Measurements from ENCODE around the gene CWH43.
"Not testable (repeated sequence)": the region's sequence is repeated elsewhere in the genome, so short reads cannot be mapped to it uniquely, and the experiment has no call there.

Gene CWH43

DNA sequence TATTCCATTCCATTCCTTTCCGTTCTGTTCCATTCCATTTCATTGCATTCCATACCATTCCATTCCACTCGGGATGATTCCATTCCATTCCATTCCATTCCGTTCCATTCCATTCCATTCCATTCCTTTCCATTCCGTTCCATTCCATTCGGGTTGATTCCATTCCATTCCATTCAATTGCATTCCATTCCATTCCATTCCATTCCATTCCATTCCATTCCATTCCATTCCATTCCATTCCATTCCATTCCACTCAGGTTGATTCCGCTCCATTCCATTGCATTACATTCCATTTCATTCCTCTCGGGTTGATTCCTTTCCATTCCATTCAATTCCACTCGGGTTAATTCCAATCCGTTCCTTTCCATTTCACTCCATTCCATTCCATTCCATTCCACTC lies 111.0 kb downstream of the CWH43 start:
- not testable (repeated sequence) for DNase-seq
- ATAC-seq = peak; percentile 50

DNA sequence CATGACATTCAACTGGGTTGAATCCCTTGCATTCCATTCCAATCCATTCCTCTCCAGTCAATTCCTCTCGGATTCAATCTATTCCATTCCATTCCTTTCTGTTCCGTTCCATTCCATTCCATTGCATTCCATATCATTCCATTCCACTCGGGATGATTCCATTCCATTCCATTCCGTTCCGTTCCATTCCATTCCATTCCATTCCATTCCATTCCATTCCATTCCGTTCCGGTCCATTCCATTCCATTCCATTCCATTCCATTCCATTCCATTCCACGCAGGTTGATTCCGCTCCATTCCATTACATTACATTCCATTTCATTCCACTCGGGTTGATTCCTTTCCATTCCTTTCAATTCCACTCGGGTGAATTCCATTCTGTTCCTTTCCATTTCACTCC lies 111.4 kb downstream of the CWH43 start:
- DNase-seq, ATAC-seq: not testable (repeated sequence)

DNA sequence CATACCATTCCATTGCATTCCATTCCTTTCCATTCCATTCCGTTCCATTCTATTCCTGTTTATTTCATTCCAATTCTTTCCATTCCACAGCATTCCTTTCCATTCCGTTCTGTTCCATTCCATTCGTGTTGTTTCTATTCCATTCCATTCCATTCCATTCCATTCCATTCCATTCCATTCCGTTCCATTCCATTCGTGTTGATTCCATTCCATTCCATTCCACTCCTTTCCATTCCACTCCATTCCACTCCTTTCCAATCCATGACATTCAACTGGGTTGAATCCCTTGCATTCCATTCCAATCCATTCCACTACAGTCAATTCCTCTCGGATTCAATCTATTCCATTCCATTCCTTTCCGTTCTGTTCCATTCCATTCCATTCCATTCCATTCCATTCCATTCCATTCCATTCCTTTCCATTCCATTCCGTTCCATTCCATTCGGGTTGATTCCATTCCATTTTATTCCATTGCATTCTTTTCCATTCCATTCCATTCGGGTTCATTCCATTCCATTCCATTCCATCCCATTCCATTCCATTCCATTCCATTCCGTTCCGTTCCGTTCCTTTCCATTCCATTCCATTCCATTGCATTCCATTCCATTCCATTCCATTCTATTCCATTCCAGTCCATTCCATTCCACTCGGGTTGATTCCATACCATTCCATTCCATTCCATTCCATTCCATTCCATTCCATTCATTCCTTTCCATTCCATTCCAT lies 112.1 kb downstream of the CWH43 start:
- not testable (repeated sequence) for DNase-seq, ATAC-seq

DNA sequence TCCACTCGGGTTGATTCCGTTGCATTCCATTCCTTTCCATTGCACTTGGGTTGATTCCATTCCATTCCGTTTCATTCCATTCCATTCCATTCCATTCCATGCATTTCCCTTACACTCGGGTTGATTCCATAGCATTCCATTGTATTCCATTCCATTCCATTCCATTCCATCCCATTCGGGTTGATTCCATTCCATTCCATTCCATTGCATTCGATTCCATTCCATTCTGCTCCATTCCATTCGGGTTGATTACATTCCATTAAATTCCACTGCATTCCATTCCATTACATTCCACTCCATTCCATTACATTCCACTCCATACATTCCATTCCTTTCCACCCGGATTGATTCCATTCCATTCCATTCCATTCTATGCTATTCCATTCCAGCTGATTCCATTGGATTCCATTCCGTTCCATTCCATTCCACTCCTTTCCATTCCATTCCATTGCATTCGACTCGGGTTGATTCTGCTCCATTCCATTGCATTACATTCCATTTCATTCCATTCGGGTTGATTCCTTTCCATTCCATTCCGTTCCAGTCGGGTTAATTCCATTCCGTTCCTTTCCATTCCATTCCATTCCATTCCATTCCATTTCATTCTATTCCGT lies 113.9 kb downstream of the CWH43 start:
- not testable (repeated sequence) for DNase-seq

DNA sequence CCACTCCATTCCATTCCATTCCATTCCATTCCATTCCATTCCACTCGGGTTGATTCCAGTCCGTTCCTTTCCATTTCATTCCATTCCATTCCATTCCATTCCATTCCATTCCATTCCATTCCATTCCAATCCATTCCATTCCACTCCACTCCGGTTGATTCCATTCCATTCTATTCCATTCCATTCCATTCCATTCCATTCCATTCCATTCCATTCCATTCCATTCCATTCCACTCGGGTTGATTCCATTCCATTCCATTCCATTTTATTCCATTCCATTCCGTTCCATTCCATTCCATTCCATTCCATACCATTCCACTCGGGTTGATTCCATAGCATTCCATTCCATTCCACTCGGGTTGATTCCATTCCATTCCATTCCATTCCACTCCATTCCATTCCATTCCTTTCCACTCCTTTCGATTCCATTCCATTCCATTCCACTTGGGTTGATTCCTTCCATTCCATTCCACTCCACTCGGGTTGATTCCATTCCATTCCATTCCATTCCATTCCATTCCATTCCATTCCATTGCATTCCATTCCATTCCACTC lies 116.3 kb downstream of the CWH43 start:
- peak; percentile 17 for ATAC-seq
- DNase-seq = not testable (repeated sequence)

More for the DNA sequence above, 113.9 kb downstream of the CWH43 start:
- not testable (repeated sequence) for ATAC-seq

DNA sequence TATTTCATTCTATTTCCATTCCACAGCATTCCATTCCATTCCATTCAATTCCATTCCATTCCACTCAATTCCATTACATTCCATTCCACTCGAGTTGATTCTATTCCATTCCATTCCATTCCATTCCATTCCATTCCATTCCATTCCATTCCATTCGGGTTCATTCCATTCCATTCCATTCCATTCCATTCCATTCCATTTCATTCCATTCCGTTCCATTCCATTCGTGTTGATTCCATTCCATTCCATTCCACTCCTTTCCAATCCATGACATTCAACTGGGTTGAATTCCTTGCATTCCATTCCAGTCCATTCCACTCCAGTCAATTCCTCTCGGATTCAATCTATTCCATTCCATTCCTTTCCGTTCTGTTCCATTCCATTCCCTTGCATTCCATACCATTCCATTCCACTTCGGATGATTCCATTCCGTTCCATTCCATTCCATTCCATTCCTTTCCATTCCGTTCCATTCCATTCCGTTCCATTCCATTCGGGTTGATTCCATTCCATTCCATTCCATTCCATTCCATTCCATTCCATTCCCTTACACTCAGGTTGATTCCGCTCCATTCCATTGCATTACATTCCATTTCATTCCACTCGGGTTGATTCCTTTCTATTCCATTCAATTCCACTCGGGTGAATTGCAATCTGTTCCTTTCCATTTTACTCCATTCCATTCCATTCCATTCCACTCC lies 117.5 kb downstream of the CWH43 start:
- ATAC-seq = not testable (repeated sequence)

DNA sequence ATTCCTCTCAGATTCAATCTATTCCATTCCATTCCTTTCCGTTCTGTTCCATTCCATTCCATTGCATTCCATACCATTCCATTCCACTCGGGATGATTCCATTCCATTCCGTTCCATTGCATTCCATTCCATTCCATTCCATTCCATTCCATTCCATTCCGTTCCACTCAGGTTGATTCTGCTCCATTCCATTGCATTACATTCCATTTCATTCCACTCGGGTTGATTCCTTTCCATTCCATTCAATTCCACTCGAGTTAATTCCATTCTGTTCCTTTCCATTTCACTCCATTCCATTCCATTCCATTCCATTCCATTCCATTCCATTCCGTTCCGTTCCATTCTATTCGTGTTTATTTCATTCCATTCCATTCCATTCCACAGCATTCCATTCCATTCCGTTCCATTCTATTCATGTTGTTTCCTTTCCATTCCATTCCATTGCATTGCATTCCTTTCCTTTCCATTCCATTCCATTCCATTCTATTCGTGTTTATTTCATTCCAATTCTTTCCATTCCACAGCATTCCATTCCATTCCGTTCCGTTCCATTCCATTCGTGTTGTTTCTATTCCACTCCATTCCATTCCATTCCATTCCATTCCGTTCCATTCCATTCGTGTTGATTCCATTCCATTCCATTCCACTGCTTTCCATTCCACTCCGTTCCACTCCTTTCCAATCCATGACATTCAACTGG lies 118.3 kb downstream of the CWH43 start:
- not testable (repeated sequence) for ATAC-seq, DNase-seq

More for the DNA sequence above, 117.5 kb downstream of the CWH43 start:
- DNase-seq = not testable (repeated sequence)

DNA sequence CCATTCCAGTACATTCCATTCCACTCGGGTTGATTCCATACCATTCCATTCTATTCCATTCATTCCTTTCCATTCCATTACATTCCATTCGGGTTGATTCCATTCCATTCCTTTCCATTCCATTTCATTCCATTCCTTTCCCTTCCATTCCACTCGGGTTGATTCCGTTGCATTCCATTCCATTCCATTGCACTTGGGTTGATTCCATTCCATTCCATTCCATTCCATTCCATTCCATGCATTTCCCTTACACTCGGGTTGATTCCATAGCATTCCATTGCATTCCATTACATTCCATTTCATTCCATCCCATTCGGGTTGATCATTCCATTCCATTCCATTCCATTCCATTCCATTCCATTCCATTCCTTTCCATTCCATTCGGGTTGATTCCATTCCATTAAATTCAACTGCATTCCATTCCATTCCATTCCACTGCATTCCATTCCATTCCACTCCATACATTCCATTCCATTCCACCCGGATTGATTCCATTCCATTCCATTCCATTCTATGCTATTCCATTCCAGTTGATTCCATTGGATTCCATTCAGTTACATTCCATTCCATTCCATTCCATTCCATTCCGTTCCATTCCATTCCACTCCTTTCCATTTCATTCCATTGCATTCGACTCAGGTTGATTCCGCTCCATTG lies 119.3 kb downstream of the CWH43 start:
- not testable (repeated sequence) for DNase-seq, ATAC-seq

DNA sequence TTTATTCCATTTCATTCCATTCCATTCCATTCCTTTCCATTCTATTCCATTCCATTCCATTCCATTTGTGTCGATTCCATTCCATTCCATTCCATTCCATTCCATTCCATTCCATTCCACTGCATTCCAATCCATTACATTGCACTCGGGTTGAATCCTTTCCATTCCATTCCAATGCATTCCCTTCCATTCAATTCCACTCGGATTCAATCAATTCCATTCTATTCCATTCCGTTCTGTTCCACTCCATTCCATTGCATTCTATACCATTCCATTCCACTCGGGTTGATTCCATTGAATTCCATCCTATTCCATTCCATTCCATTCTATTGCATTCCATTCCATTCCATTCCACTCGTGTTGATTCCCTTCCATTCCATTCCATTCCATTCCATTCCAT lies 121.2 kb downstream of the CWH43 start:
- ATAC-seq = not testable (repeated sequence)

DNA sequence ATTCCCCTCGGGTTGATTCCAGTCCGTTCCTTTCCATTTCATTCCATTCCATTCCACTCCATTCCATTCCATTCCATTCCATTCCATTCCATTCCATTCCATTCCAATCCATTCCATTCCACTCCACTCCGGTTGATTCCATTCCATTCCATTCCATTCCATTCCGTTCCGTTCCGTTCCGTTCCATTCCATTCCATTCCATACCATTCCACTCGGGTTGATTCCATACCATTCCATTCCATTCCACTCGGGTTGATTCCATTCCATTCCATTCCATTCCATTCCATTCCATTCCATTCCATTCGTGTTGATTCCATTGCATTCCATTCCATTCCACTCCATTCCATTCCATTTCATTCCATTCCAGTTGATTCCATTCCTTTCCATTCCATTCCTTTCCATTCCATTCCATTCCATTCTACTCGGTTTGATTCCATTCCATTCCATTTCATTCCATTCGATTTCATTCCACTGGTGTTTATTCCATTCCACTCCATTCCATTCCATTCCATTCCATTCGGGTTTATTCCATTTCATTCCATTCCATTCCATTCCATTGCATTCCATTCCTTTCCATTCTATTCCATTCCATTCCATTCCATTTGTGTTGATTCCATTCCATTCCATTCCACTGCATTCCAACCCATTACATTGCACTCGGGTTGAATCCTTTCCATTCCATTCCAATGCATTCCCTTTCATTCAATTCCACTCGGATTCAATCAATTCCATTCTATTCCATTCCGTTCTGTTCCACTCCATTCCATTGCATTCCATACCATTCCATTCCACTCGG lies 122.3 kb downstream of the CWH43 start:
- ATAC-seq = peak; percentile 50
- not testable (repeated sequence) for DNase-seq

More for the DNA sequence above, 121.2 kb downstream of the CWH43 start:
- not testable (repeated sequence) for DNase-seq

DNA sequence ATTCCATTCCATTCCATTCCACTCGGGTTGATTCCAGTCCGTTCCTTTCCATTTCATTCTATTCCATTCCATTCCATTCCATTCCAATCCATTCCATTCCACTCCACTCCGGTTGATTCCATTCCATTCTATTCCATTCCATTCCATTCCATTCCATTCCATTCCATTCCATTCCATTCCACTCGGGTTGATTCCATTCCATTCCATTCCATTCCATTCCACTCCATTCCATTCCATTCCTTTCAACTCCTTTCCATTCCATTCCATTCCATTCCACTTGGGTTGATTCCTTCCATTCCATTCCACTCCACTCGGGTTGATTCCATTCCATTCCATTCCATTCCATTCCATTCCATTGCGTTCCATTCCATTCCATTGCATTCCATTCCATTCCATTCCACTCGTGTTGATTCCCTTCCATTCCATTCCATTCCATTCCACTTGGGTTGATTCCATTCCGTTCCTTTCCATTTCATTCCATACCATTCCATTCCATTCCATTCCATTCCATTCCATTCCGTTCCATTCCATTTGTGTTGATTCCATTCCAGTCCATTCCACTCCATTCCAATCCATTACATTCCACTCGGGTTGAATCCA lies 123.6 kb downstream of the CWH43 start:
- ATAC-seq = peak; percentile 44
- not testable (repeated sequence) for DNase-seq

DNA sequence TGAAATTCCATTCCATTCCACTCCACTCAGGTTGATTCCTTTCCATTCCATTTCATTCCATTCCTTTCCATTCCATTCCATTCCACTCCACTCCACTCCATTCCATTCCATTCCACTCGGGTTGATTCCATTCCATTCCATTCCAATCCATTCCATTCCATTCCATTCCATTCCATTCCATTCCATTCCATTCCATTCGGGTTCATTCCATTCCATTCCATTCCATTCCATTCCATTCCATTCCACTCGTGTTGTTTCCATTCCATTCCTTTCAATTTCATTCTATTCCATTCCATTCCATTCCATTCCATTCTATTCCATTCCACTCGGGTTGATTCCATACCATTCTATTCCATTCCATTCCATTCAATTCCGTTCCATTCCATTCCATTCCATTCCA lies 124.5 kb downstream of the CWH43 start:
- peak; percentile 55 for ATAC-seq
- not testable (repeated sequence) for DNase-seq

Data from stimulated activated naive CD8-positive, alpha-beta T cell treated with anti-CD3 and anti-CD28 coated beads, Interleukin-15, Interleukin-2, amounts not matched to agents 100 U/mL and 50 U/mL, for 24 hours (primary cell).